HepG2 (cell line): ENCODE measurements around the gene KDM4E. TPM values are rescaled to one million over a fixed set of nuclear protein-coding genes. Genes with fewer than 3 reads are reported as not detected.
A peak's percentile ranks its signal among the peaks of the same experiment; 100 is the strongest.

ENCODE experiments used
- ATF5 ChIP-seq: sonication (generic); formaldehyde crosslinking; IDR thresholded peaks from 2 replicates; pipeline ENCODE4 v1.4.0; 2020; ENCODE audit warnings: mild to moderate bottlenecking, low read depth, missing genetic modification reagents
- HMGXB3 ChIP-seq: sonication (generic); formaldehyde crosslinking; IDR thresholded peaks from 2 replicates; pipeline ENCODE4 v1.4.0; 2020; ENCODE audit warnings: missing genetic modification reagents, borderline replicate concordance
- JARID2 ChIP-seq: sonication (generic); formaldehyde crosslinking; IDR thresholded peaks from 2 replicates; pipeline ENCODE4 v1.8.1; 2023; ENCODE audit warnings: missing genetic modification reagents, inconsistent platforms; ENCODE audit not compliant: insufficient replicate concordance
- KIAA2018 ChIP-seq: sonication (generic); formaldehyde crosslinking; IDR thresholded peaks from 2 replicates; pipeline ENCODE4 v1.5.0; 2020; ENCODE audit warnings: mild to moderate bottlenecking, missing genetic modification reagents, borderline replicate concordance
- SRSF9 ChIP-seq: fragments of 200-400 bp; formaldehyde crosslinking; IDR thresholded peaks from 2 replicates; pipeline ENCODE4 v1.6.1; 2018; ENCODE audit warnings: borderline replicate concordance, mild to moderate bottlenecking, low read depth, low read length; ENCODE audit not compliant: insufficient read depth, poor library complexity, severe bottlenecking
- U2AF1 ChIP-seq: fragments of 200-400 bp; formaldehyde crosslinking; optimal IDR thresholded peaks from 2 replicates; pipeline ENCODE3; 2017; ENCODE audit warnings: mild to moderate bottlenecking, low read depth, low read length
- U2AF2 ChIP-seq: fragments of 200-400 bp; formaldehyde crosslinking; IDR thresholded peaks from 2 replicates; pipeline ENCODE4 v1.6.1; 2017; ENCODE audit warnings: low read depth, mild to moderate bottlenecking, low read length
- ZBTB14 ChIP-seq: sonication (generic); formaldehyde crosslinking; IDR thresholded peaks from 2 replicates; pipeline ENCODE4 v1.4.0; 2020; ENCODE audit warnings: missing genetic modification reagents
- ZNF572 ChIP-seq: sonication (generic); formaldehyde crosslinking; IDR thresholded peaks from 2 replicates; pipeline ENCODE4 v1.5.1; 2020; ENCODE audit warnings: mild to moderate bottlenecking, missing genetic modification reagents
- ZNF629 ChIP-seq: sonication (generic); formaldehyde crosslinking; conservative IDR thresholded peaks from 2 replicates; pipeline ENCODE4 v1.5.0; 2020; ENCODE audit warnings: missing genetic modification reagents
- ZNF704 ChIP-seq: sonication (generic); formaldehyde crosslinking; IDR thresholded peaks from 2 replicates; pipeline ENCODE4 v1.8.1; 2023; ENCODE audit warnings: mild to moderate bottlenecking, inconsistent platforms, moderate library complexity, missing genetic modification reagents, borderline replicate concordance
- polyA plus RNA-seq, 8 experiments: library from polyadenylated mRNA; depleted of rRNA in 3 of 8; stranded (reverse) in 7 of 8; unstranded in 1 of 8; fragments of >200 nt; fragmentation: Illumina TruSeq in 4 of 8; extraction: Trizol in 4 of 8; gene quantifications; 2 replicates each; pipeline versions ENCODE4 v1.2.1 to v1.2.3, GENCODE V29; 2011 to 2016; ENCODE audit warnings: low read depth in 4 of 8, missing spikeins in 1 of 8, mixed read lengths in 1 of 8; ENCODE audit not compliant: insufficient read depth in 1 of 8
- total RNA-seq, 5 experiments: library from RNA; depleted of rRNA; stranded (reverse); fragments of >200 nt; fragmentation: Illumina TruSeq; extraction: Trizol; gene quantifications; 2 replicates each; pipeline ENCODE4 v1.2.3, GENCODE V29; 2016; ENCODE audit warnings: low read depth in 1 of 5

The KDM4E gene
- total and polyA plus RNA-seq, 2 of the 13 experiments (the other 11 are each of a cell fraction or from before 2014, with no cell fraction given): not detected

GRCh38 chr11:95067039-95067840 lies 42.2 kb downstream of the KDM4E start (continued):
- TF ChIP-seq KIAA2018 (CRISPR knock-in tag) (no peak), ZNF572 (CRISPR knock-in tag) (no peak), U2AF1 (no peak), U2AF2 (no peak), HMGXB3 (CRISPR knock-in tag) (peak; percentile 65; the same call in 1 of the 2 replicates), ZBTB14 (CRISPR knock-in tag) (0 out of 2 replicates have a peak, but pooled peaks have one; percentile 49), ATF5 (CRISPR knock-in tag) (no peak), JARID2 (CRISPR knock-in tag) (no peak), ZNF704 (CRISPR knock-in tag) (0 out of 2 replicates have a peak, but pooled peaks have one; percentile 33), SRSF9 (no peak), ZNF629 (CRISPR knock-in tag) (no peak)
